Umbilical cord (tissue), 2 donors: ENCODE results near the gene ENTPD2. TPM values are rescaled to one million over a fixed set of nuclear protein-coding genes. Genes with fewer than 3 reads are reported as not detected.

Experiments
- DNase-seq: peaks from one replicate; pipeline ENCODE4 v3.0.0-alpha.2; 2015; ENCODE audit warnings: low spot score
- total RNA-seq: library from RNA; depleted of rRNA; stranded (reverse); fragments of >200 nt; gene quantifications from one replicate; pipeline ENCODE4 v1.2.3, GENCODE V29; 2014; ENCODE audit warnings: low replicate concordance; ENCODE audit not compliant: insufficient read depth

The ENTPD2 gene
- total RNA-seq, 1 donor from 2014 or later, result not detected

- no peak for DNase-seq
Observed at GRCh38 chr9:137018761-137019559, 34.9 kb downstream of the ENTPD2 start.

DNA sequence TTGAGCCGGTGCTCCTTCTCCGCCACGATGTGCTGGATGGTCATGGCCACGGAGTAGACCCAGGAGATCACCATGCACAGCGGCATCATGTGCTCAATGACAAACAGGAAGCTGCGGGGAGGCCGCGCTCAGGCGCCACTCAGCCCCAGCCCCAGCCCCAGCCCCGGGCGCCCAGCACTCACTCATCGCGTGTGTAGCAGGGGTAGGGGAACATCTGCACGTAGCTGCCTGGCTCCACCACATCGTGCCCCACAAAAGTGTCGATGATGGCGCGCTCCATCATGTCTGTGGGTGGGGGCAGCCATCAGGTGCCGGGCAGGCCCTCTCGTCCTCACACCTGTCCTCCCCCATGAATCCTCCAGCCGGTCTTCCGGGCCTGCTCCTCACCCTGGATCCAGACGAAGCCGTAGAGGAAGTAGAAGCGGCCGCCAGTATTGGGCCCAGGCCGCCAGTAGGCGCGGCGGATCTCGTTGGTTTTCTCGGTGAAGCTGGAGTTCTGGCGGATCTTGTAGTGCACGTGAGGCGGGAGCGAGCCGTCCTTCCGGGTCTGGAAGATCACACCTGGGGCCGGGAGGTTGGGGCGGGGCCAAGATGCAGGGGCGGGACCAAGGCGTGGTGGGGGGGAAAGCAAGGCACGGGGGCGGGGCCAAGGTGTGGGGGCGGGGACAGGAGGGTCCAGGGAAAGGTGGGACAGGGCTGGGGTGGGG lies 35.9 kb downstream of the ENTPD2 start:
- no peak for DNase-seq

DNA sequence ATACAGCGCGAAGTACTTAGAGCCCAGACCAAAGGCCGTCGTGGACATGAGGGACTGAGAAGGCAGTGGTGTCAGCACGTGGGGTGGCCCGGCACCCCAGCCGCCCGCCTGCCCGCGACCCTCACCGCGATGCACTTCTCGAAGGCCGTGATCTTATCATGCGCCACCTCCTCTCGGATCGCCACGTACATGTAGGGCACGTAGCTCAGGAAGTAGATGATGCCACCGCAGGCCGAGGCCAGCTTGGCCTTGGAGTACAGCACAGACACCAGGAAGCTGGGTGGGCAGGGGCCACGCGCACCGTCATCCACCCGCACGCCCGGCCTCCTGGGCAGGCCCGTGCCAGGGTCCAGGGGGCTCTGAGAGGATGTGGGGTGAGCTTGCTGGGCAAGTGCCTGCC lies 36.8 kb downstream of the ENTPD2 start:
- DNase-seq, result no peak

DNA sequence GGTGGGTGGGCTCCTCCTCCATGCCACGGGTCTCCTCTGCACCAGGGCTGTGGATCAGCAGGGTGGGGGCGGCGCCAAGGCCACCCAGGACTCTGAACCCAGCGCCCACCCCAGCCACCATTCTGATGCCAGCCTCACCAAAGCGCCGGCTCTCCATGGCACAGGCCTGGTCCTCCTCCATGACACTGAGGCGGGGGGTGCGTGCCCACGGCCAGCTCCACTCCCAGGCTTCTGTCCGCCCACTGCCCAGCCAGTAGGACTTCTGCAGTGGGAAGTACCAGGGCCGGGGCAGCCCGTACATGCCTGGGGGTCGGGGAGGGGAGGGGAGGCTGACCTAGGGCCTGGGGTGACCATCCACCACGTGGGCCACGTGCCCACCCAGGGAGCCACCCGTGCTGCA lies 37.4 kb downstream of the ENTPD2 start:
- DNase-seq, result no peak

DNA sequence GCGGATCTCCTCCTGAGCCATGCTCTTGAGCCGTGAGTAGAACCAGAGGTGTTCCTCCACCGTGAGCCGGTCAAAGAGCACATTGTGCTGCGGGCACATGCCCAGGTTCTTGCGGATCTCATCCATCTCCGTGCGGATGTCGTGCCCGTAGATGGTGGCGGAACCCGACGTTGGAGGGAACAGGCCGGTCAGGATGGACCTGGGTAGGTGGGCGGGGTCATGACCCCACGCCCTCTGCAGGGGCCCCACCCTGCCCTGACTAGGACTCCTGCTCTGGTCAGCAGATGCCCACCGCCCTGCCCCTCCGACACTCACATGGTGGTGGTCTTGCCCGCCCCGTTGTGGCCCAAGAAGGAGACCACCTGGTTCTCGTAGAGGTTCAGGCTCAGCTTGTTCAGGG lies 37.9 kb downstream of the ENTPD2 start:
- no peak for DNase-seq

DNA sequence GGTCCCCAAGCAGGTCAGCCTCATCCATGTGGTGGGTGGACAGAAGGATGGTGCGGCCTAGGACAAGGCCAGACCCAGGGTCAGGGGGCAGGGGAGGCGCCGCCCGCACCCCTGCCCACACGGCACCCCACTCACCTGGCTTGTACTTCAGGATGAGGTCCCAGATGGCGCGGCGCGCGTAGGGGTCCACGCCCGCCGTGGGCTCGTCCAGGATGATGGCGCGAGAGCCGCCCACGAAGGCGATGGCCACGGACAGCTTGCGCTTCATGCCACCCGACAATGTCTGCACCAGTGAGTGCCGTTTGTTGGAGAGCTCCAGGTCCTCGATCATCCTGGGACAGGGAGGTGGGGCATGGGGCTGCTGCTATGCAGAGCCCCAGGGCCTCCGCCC lies 38.3 kb downstream of the ENTPD2 start:
- no peak for DNase-seq

DNA sequence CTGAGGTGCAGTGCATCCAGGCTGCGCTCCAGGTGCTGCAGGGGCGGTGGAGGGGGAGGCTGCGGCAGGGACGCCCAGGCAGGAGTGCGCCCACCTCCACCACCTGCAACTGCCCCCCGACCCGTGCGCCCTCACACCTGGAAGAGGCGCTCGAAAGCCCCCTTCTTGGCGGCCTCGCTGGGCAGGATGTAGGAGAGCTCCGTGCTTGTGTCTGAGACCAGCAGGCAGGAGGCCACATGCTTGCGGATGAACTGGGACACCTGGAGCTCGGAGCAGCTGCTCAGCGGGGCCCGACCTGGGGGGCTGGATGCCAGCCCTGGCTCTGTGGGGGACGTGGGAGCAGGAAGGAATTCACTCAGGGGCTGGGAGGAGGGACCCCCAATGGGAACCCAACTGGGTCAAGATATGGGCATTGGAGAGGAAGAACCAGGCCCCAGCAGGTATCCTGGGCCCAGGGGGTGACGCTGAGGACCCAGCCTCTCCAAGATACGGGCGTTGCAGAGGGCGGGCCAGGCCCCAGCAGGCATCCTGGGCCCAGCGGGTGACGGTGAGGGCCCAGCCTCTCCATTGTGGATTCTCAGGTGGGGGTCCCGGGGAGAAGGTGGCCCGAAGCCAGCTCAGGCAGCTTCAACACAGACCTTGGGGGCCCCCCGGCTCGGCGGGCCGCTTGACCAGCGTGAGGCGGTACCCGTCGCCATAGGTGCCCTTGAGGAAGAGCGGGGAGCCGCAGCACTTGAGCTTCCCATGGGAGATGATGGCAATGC lies 38.9 kb downstream of the ENTPD2 start:
- DNase-seq, result no peak

GRCh38 chr9:137014166-137014565 lies 39.7 kb downstream of the ENTPD2 start:
- DNase-seq, result no peak

DNA sequence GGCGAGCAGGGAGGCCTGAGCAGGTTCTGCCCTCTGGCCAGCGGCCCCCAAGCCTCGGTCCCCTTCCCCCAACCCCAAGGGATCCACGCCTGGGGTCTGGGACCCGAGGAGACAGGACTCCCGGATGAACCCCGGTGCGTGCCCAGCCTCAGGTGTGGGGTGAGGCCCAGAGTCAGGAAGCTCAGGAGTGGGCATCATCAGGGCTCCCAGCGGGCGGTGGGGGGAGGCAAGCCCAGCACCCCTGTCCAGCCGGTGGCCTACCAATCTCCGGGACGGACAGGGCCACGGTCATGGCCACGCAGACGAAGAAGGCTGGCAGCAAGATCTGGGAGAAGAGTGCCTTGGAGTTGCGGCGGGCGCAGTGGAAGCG lies 40.3 kb downstream of the ENTPD2 start:
- DNase-seq, result no peak

GRCh38 chr9:137012694-137013570 lies 40.9 kb downstream of the ENTPD2 start:
- no peak for DNase-seq

- no peak for DNase-seq
Observed at GRCh38 chr9:137011907-137012675, 41.8 kb downstream of the ENTPD2 start.

DNA sequence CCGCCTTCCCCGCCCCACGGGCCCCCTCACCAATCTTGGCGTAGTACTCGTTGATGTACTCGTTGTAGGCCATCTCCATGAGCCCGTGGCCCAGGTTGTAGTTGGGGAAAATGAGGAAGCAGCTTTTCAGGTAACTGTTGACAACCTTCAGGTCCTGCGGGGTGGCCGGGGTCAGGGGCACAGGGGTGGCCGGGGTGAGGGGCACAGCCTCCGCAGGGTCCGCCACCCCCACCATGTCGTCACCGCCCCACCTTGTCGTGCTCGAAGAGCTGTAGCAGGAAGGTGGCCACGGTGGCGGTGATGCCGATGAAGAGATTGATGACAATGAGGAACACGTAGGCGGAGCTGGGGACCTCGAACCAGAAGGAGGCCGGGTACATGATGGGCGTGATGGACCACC lies 42.7 kb downstream of the ENTPD2 start:
- DNase-seq, result no peak

- no peak for DNase-seq
Observed at GRCh38 chr9:137009938-137010732, 43.7 kb downstream of the ENTPD2 start.

GRCh38 chr9:137009217-137009616 lies 44.6 kb downstream of the ENTPD2 start:
- no peak for DNase-seq

- no peak for DNase-seq
Observed at GRCh38 chr9:137008312-137008711, 45.5 kb downstream of the ENTPD2 start.

- no peak for DNase-seq
Observed at GRCh38 chr9:137007816-137008270, 46.0 kb downstream of the ENTPD2 start.

DNA sequence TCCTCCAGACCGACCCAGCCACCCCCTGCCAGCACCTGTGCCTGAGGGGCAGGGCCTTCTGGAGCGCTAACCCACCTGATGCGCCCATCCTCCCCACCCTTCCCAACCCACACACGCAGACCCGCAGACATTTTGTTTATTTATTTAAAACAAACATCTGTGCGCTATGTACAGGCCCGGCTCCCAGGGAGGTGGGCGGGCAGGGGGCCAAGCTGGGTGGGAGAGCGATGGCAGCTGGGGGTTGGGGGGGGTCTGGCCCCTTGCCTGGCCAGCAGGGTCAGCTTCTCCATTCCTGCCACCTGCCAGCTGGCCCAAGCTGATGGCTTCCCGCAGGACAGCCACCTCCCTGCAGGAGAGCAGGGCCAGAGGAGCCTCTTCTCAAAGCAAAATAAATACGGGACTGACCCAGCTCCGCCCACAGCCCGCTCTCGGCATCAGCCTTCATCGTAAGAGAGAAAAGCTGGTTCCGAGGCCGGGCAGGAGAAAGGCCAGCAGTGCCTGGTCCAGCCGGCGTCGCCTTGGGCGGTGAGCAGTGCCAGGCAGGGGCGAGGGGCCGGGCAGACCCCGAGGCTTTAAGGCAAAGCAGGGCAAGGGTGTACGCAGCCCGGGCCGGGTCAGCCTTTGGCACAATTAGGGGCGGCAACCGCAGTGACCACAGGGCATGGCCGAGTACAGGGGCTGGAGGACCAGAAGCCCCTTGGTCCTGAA lies 46.6 kb downstream of the ENTPD2 start:
- no peak for DNase-seq

DNA sequence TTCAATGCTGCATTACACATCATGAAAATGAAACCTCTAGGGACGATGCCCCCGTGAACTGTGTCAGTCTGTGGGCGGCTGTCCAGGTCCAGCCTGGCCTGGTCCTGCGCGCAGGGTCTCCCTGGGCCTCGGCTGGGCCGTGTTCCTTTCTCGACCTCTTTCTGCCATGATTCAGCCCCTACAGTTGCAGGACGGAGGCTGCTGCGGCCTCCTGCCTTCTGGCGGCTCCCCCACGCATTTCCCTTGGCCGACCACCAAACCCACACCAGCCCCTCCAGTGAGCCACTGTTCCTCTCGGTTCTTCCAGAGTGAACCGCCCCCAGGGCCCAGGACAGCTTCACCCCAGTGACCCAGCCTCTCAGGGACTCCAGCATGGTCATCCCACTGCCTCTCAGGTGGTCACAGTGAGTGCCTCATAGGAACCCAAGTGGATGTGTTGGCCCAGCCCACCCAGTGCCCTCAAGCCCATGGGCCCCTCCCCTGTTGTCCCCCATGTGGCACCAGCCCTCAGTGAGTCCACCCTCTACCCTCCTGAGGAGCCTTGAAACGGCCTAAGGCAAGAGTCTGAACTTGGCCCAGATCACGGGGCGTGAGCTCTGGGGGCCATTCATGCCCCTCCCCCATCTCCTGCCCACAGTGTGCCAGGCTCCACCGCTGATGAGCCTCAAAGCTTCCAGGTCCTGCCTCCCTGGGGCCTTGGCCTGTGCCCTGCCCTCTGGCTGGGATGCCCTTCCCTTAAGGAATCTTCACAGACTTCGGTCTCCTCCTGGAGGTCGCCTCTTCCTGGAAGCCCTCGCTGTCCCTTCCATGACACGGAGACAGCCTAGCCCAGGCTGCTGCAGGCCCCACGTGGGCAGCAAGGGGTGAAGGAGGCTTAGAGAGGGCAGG lies 47.5 kb downstream of the ENTPD2 start:
- no peak for DNase-seq
